ENCODE data around the gene FAM200C.

Gene FAM200C

DNA sequence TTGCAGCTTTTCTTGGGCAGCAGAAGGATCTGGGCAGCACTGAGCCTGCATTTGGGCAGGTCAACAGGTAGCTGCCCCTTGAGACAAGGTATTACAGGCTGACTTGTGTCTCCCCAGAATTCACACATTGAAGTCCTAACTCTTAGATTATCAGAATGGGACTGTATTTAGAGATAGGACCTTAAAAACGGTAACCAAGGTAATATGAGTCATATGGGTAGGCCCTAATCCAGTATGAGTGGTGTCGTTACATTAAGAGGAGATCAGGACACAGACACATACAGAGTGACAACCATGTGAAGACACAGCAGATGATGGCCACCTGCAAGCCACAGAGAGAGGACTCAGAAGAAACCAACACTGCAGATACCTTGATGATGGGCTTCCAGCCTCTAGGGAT lies 32.6 kb downstream of the FAM200C start:
- no peak for DNase-seq (ENCODE audit: low read depth in 2 of 2)

DNA sequence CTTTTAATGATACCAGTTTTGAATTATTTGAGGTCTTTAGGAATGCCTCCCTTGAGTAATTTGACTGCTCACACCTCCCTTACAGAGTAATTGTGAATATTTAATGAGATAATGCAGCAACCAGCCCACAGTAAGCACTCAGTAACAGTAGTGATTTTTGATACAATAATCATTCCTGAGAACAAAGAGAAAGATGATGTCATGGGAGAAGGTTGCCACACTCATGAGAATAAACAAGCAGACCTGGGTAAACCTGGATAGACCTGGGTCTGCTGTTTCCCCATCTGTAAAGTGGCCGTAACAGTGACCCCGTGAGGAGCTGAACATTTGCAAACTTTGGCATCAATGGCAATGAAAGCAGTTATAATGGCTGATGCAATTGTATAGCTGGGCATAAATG lies 33.6 kb downstream of the FAM200C start:
- DNase-seq (ENCODE audit: low read depth in 2 of 2): no peak

DNA sequence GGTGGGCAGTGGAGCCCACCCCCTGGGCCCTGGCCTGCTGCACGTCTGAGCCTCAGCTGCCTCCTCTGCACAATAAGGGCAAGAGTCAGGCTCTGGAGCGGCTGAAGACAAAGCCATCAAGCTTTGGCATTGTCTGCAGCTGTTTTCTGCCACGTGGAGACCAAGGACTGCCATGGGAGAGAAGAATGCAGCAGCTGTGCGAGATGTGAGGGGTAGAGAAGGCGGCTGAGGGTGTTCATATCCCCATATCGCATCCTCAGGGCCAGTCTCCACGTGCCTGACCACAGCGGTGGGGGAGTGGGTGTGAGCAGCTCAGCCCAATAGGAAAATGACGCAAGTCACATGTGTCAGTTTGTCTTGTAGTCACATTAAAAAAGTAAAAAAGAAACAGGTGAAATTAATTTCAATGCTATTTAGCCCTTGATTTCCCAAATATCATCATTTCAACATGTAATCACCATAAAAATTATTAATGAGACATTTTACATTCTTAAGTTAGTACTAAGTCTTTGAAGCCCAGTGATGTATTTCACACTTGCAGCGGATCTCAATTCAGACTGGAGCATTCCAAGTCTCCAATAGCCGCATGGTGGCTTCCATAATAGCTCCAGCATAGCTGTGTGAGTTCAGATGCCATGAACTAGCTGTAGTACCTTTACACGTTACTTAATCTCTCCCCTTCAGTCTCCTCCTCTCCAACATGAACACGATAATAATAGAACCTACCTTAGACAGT lies 36.0 kb downstream of the FAM200C start:
- no peak for DNase-seq (ENCODE audit: low read depth in 2 of 2)

DNA sequence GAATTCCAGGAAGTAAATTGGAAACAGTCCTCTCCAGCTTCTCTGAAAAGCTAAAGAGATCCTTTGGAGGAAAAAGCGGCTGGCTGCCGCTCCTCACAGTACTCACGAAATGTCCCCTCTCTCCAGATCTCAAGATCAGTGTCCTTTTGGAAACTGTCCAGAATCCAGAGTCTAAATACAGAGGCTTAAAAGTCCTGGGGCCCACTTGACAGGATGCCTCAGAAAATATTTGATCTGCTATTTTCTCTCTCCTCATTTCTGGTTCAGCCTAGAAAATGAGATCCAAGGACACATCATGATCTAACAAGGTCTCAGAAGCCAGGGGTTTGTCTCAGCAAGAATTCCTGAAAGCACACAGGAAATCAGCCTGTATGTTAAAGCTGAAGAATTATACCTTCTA lies 36.6 kb downstream of the FAM200C start:
- no peak for DNase-seq (ENCODE audit: low read depth in 2 of 2)

DNA sequence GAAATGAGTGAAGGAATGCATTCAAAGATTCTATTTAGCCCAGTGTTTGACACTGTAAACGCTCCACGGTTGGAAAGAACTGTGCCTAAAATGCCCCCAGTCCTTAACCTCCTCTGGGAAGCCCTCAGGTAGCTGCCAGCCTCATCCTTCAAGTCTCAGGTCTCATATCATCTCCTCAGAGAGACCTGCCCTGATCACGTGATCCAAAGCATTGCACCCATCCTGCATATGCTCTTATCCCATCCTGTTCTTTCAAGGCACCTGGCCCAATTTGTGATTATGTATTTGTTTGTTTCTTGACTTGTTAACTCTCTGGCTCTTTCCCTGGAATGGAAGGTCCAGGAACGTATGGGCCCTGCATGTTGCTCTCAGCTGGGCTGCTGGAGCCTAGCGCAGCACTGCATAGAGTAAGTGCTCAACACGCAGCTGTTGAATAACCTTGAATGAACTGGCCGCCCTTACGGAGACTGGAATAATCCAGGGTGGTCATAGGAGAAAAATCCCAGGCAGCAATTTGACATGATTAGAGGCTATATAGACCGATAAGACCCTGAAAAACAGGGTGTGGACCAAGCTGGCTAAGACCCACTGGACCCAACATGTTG lies 38.1 kb downstream of the FAM200C start:
- DNase-seq (ENCODE audit: low read depth in 2 of 2): no peak

DNA sequence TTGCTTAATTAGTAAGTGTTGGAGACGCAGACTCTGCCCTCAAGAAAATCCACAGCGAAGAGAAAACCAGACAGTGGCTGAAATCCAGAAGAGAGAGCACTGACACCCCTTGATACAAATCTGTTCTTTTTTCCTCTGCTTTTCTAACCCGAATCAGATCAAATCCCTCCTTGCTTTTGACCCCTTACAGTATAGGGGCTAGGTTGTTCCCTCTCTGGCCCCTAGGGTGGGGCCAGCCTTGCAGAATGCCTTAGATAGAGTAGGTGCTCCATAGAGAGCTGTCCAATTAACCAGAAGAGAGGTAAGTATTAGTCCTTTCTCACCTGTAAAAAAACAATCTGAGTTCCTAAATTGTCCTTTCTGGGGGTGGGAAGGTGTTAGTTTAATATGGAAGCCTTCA lies 39.5 kb downstream of the FAM200C start:
- no peak for DNase-seq (ENCODE audit: low read depth in 2 of 2)

DNA sequence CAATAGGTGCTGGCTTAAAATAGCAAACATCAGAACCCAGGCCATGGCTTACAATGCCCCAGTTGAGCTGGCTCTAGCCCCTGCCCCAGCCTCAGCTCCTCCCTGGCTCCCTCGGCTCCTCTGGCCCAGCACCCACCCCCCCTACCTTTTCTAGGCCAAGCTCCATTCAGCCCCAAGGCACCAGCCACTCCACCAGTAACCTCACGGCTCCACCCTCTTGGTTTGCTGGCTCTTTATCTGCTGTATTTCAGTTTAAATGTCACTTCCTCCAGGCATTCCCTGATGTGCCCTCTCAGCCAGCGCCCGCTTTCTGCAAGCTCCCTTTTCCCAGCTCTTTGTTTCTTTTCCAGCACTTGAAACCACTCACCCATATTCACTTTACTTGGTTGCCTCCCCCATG lies 40.0 kb downstream of the FAM200C start:
- DNase-seq (ENCODE audit: low read depth in 2 of 2): no peak

DNA sequence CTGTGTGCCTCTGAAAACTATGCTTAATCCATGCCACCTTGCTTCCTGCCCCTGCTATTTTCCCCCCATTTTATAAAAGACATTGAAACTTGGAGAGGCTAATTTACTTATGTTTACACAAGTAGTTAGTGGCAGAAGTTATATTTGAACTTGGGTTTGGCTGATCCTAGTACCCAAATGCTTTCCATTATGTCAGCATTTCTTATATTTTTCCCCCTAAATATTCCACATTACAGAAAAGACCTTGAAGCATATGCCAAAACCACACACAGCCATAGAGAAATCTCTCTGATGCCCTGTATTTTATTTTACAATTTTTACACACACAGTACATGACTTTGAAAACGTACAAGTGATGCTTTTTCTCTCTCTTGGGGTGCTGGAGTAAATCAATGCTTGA lies 40.6 kb downstream of the FAM200C start:
- DNase-seq (ENCODE audit: low read depth in 2 of 2): no peak

DNA sequence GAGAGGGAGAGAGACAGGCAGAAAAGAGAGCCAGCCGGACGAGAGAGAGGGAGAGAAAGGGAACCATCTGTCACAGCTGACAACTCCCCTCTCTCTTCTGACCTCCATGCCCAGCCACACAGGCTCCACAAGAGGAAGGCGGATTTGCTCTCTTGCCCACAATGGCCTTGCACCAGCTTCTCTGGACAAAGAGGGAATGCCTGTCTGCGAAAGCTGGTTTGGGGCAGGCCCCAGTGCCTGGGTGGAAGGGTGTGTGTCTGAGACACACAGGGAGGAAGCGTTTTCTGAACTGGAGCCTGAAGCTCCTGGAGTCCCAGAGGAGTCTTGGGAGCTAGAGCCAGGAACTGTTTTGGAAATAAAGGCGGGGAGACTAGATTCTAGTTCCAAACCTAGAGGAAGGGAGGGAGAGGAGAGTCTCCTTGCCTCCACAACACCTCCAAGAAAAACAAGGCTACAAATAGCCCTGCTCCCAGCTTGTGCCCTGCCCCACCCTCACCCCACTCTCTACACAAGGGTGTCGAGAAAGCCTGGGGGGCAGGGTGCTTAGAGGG lies 41.9 kb downstream of the FAM200C start:
- DNase-seq (ENCODE audit: low read depth in 2 of 2): no peak

DNA sequence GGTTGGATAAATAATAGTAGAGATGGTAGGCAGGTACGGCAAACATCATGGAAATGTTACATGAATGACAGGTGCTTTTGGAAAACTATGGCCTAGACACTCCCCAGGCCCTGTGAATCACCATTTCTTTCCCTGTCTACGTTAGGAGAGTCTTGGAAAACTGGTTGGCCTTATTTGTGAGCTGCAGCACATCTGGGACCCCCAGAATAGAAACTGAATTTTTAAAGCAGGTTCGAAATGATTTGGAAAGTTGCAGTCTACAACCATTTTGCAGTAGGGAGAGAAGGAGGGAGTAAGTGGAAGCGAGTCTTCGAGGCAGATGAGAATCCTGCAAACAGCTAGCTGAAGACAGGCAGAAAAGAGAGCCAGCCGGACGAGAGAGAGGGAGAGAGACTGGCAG lies 42.5 kb downstream of the FAM200C start:
- no peak for DNase-seq (ENCODE audit: low read depth in 2 of 2)

DNA sequence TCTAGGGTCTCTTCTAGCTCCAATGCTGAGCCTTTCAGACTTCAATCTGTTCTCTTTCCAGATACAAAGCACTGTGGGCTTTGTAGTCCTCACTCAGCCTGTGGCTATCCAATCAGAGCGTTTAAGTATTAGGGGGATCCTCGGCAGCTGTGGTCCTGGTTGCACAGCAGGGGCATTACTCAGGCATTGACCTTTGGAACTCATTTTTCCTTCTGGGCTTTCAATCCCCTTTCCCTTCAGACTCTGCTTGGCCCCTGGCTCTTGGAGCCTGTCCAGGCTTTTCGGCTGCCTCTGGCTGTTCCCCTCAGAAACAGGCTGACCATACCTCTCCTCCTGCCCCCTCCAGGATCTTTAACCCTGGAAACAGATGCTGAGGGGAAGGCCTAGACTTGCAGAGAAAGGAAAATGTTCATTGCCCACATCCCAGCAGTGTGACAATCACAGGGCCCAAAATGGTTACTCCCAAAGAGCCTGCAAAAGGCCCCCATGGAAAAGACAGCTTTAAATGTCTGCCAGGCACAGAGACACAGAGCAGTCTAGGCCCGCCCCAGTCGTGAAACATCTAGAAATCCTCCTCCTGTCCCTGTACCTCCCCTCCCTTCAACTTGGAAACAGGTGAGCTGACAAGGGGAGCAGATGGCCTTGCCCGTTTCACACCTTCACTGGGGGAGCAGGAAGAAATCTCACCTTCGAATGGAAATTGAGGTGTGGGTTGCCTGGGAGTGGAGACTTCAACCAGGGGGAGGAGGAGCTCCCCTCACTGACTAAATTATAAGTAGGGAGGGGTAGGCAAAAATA lies 43.1 kb downstream of the FAM200C start:
- DNase-seq (ENCODE audit: low read depth in 2 of 2): no peak

DNA sequence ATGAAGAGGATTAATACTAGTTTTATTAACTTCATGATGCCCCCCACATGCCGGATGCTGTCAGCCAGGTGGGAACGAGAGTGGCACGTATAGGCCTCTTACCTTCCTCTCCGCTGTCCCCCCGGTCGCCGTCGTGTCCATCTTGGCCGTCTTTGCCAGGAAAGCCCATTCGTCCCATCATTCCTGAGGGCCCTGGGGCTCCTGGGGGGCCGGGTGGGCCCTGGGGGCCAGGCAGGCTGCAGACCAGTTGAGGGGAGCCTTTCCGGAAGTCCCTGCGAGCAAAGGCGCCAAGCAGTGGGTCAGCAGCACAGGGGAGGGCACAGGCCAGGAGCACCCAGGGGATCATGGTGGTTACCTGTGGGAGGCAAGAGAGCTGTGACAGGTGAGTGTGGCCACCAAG lies 45.2 kb downstream of the FAM200C start:
- DNase-seq (ENCODE audit: low read depth in 2 of 2): no peak

DNA sequence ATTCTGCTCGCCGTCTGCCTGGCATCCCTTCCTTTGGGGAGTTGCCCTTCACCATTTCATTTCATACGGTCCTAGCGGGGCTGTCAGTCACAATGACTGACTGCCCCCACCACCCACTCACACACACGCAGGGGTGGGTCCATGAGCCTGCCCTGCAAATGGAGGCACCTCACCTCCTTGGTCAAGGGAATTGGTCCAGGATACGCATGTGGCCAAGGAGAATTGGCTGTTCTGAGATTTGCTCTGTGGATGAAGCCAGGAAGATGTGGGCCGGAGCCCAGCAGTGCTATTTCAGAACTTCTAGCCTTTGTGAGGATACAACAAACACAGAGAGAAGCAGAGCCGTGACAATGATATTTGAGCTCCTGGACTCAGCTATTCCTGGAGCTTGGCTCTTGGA lies 46.5 kb downstream of the FAM200C start:
- no peak for DNase-seq (ENCODE audit: low read depth in 2 of 2)

DNA sequence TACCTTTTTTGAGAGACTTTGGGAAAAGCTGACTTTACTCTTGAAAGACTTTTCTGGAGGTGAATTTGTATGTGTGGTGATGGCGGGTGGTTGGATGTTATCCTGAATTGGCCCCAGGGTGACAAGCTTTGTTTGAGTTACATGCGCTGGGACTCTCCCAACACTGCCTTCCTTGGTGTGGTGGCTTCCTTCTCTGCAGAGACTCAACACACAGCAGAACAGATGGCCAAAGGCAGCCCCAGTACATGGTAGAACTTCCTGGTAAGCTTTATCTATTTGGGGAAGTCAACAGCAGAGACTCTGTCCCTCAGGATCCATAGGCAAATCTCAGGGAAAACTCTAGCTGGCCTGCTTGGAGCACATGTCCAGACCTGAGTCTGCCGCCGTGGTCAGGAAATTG lies 47.5 kb downstream of the FAM200C start:
- DNase-seq (ENCODE audit: low read depth in 2 of 2): no peak

DNA sequence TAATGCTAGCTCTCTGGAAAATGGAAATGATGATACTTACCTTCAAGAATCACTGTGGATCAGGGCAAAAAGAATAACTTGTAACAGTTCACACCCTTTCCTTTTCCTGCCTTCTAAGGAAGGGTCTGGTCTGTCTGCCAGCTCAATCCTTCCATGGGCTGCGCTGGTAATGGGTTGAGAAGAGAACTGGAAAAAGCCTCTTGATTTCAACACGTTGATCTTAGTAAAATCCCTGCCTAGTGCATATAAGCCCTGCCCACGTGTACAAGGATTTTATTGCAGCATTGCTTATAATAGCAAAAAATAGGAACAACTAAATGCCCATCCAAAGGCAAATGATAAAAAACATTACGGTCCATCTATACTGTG lies 49.9 kb downstream of the FAM200C start:
- DNase-seq (ENCODE audit: low read depth in 2 of 2): no peak

DNA sequence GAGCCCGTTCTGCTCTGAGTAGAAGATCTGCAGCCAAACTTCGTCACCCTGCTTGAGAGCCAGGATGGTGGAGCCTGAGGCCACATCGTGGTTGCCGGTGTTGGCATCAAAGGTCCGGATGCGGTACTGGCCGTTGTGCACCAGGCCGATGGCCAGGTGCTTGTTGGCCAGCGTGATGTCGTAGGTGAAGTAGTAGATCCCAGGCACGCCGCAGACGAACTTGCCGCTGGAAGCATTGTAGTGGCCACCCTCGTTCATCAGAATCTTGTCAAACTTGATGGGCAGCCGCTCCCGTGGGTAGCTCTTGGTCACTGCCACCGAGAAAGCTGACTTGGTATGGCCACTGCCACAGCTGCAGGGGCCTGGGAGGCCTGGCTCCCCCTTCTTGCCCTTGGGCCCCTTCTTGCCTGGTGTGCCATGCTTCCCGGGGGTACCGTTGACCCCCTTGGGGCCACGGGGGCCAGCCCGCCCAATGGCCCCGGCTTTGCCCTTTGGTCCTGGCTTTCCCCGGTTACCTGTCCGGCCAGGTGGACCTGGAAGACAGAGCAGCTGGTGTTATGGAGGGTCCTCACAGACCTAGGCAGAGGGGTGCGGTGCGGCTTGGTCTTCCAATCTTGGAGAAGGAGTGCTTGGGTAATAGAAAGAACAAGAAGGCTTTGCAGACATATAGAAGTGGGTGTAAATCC lies 50.5 kb downstream of the FAM200C start:
- DNase-seq (ENCODE audit: low read depth in 2 of 2): no peak

DNA sequence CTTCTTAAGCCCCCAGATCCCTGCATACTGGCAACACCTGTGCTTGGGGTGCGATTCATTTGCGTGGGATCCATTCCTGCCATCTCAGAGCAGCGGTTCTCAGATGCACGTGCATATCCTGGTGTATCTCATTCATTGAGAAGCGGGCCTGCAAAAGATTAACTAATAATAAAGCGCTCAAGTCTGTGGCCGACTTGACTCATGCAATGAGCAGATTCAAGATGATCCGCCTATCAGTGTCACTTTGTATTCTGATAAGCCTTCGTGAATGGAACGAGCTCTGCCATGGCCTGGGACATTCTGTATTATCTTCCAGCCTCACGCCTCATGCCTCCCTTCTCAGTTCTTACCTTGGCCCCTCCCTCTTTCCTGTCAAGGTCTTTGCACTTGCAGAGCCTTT lies 51.8 kb downstream of the FAM200C start:
- no peak for DNase-seq (ENCODE audit: low read depth in 2 of 2)

DNA sequence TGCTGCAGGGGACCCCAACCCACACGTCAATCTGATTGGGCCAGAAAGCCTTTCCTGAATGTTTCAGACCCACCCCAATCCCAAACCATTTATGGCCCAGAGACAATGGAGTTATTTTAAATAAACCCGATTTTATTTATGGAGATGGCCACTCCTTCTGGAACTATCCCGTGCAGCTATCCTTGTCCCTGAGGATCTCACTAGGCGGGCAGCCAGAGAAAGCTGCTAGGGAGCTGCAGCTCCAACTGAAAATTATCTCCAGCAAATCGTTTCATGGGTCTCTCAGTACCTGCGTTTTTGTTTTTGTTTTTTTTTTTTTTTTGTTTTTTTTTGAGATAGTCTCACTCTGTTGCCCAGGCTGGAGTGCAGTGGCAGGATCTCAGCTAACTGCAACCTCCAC lies 52.4 kb downstream of the FAM200C start:
- no peak for DNase-seq (ENCODE audit: low read depth in 2 of 2)

All from stimulated activated CD8-positive, alpha-beta memory T cell treated with anti-CD3 and anti-CD28 coated beads, Interleukin-2, amount 100 ng/mL, for 1 hour (primary cell).